HL-60 (cell line): ENCODE data around the gene TMEM120B.

Experiments
- DNase-seq, 2 experiments: peaks; one replicate each; pipeline ENCODE4 v3.0.0-alpha.2; 2010 to 2020; ENCODE audit warnings: low read depth in 1 of 2, low spot score in 1 of 2
- H3K27ac ChIP-seq: fragments of 250-450 bp; sonication (Bioruptor Pico); replicated peaks from 2 replicates; pipeline ENCODE4 v1.5.1; 2020; ENCODE audit warnings: mild to moderate bottlenecking, moderate library complexity
- H3K27me3 ChIP-seq: fragments of 250-450 bp; sonication (Bioruptor Pico); 2 replicates; pipeline ENCODE4 v1.5.1; 2021; ENCODE audit warnings: mild to moderate bottlenecking, moderate library complexity; ENCODE audit not compliant: insufficient read depth, poor library complexity, severe bottlenecking
- H3K4me3 ChIP-seq: replicated peaks from 2 replicates; pipeline ENCODE4 v1.5.1; 2011; ENCODE audit warnings: mild to moderate bottlenecking, control low read depth, low read length; ENCODE audit not compliant: insufficient read depth
- CTCF ChIP-seq: IDR thresholded peaks from one replicate; pipeline ENCODE4 v1.5.1; 2011; ENCODE audit warnings: low read length, control low read depth, inconsistent platforms; ENCODE audit not compliant: insufficient read depth
- GABPA ChIP-seq: IDR thresholded peaks from 2 replicates; pipeline ENCODE4 v1.6.1; 2012; ENCODE audit warnings: low read depth
- POLR2AphosphoS5 ChIP-seq: IDR thresholded peaks from 2 replicates; pipeline ENCODE4 v1.6.1; 2012; ENCODE audit warnings: low read depth
- REST ChIP-seq: IDR thresholded peaks from 2 replicates; pipeline ENCODE4 v1.6.1; 2012; ENCODE audit warnings: low read depth; ENCODE audit not compliant: insufficient replicate concordance
- SPI1 ChIP-seq: IDR thresholded peaks from 2 replicates; pipeline ENCODE4 v1.6.1; 2012; ENCODE audit warnings: low read depth, mild to moderate bottlenecking, borderline replicate concordance

The TMEM120B gene

GRCh38 chr12:121725423-121725822 lies 12.9 kb downstream of the TMEM120B start:
- Histone ChIP-seq H3K27ac (no peak overlapping the region), H3K4me3 (no peak overlapping the region), H3K27me3 (no peaks in the 10 kb centered on the region)
- DNase-seq = no peak
- TF ChIP-seq CTCF (no peak), GABPA (no peak), REST (no peak), POLR2AphosphoS5 (no peak), SPI1 (no peak)

- Histone ChIP-seq H3K27me3 (no peaks in the 10 kb centered on the region), H3K27ac (no peak overlapping the region), H3K4me3 (no peak overlapping the region)
- no peak for TF ChIP-seq GABPA
- TF ChIP-seq POLR2AphosphoS5 = no peak
- no peak for TF ChIP-seq REST
- TF ChIP-seq CTCF = no peak
- no peak for TF ChIP-seq SPI1
- no peak for DNase-seq
Measured at GRCh38 chr12:121729021-121729420, 16.5 kb downstream of the TMEM120B start.

- Histone ChIP-seq H3K4me3 (no peak overlapping the region), H3K27ac (no peak overlapping the region), H3K27me3 (no peaks in the 10 kb centered on the region)
- no peak for DNase-seq
- no peak for TF ChIP-seq REST
- no peak for TF ChIP-seq SPI1
- TF ChIP-seq CTCF = no peak
- no peak for TF ChIP-seq GABPA
- TF ChIP-seq POLR2AphosphoS5 = no peak
Measured at GRCh38 chr12:121731473-121731872, 18.9 kb downstream of the TMEM120B start.
